HEK293T (cell line): ENCODE measurements around the gene MERTK.

Source experiments
- ARNT ChIP-seq: fragments of 450-650 bp; IDR thresholded peaks from 2 replicates; pipeline ENCODE4 v1.6.1; 2017; ENCODE audit warnings: mild to moderate bottlenecking
- BHLHE40 ChIP-seq: fragments of 450-650 bp; IDR thresholded peaks from 2 replicates; pipeline ENCODE4 v1.6.1; 2016; ENCODE audit warnings: mild to moderate bottlenecking, moderate library complexity, borderline replicate concordance
- CTBP1 ChIP-seq: fragments of 450-650 bp; IDR thresholded peaks from 2 replicates; pipeline ENCODE4 v1.6.1; 2016; ENCODE audit warnings: borderline replicate concordance
- ELF4 ChIP-seq: fragments of 450-650 bp; IDR thresholded peaks from 2 replicates; pipeline ENCODE4 v1.6.1; 2017; ENCODE audit warnings: antibody characterized with exemption
- FOXM1 ChIP-seq: fragments of 450-650 bp; IDR thresholded peaks from 2 replicates; pipeline ENCODE4 v1.6.1; 2017; ENCODE audit warnings: mild to moderate bottlenecking, borderline replicate concordance
- LEF1 ChIP-seq: fragments of 450-650 bp; IDR thresholded peaks from 2 replicates; pipeline ENCODE4 v1.6.1; 2017; ENCODE audit warnings: mild to moderate bottlenecking, borderline replicate concordance
- NFRKB ChIP-seq: fragments of 450-650 bp; IDR thresholded peaks from 2 replicates; pipeline ENCODE4 v1.6.1; 2016; ENCODE audit warnings: mild to moderate bottlenecking, moderate library complexity
- PKNOX1 ChIP-seq: fragments of 450-650 bp; IDR thresholded peaks from 2 replicates; pipeline ENCODE4 v1.6.1; 2016
- SP1 ChIP-seq: fragments of 450-650 bp; IDR thresholded peaks from 2 replicates; pipeline ENCODE4 v1.6.1; 2017
- TARDBP ChIP-seq: fragments of 450-650 bp; IDR thresholded peaks from 2 replicates; pipeline ENCODE4 v1.6.1; 2016
- ZNF384 ChIP-seq: fragments of 450-650 bp; IDR thresholded peaks from 2 replicates; pipeline ENCODE4 v1.6.1; 2016

GRCh38 chr2:111975819-111976218 lies 77.4 kb downstream of the MERTK start:
- TF ChIP-seq PKNOX1, result no peak
- no peak for TF ChIP-seq SP1
- TF ChIP-seq TARDBP, result no peak
- no peak for TF ChIP-seq ZNF384
- no peak for TF ChIP-seq ARNT
- TF ChIP-seq FOXM1, result no peak
- no peak for TF ChIP-seq NFRKB
- TF ChIP-seq CTBP1, result no peak
- no peak for TF ChIP-seq LEF1
- no peak for TF ChIP-seq ELF4
- no peak for TF ChIP-seq BHLHE40
